ENCODE data around the gene BDP1. TPM values are rescaled to one million over a fixed set of nuclear protein-coding genes. Genes with fewer than 3 reads are reported as not detected.

Gene BDP1
- total RNA-seq, 4 donors from 2014 or later: 30.9 to 69.1 (median 47.5) TPM

GRCh38 chr5:71586052-71586940, 130.8 kb downstream of the BDP1 start:
- in situ Hi-C loops (cut with MboI; ENCODE audit: low pct_ligation_motif_present in 1 of 4, low pct_unique_long_range_greater_than_20kb in 1 of 4, low sequenced_read_pairs in 3 of 4): no loop called here

GRCh38 chr5:71586941-71587765, 131.7 kb downstream of the BDP1 start, which contains the start of gene MCCC2:
Gene MCCC2, plus strand, starts transcription at chr5:71587340. Its CDS starts 86 bp downstream, at chr5:71587426.
- Histone ChIP-seq H3K27ac (peak within 1 kb of the TSS; percentile 86 to 92 (median 89)), H3K9me3 (no peaks in the 10 kb centered on the region), H3K27me3 (no peaks in the 10 kb centered on the region), H3K4me1 (peaks cover 5 to 21% (median 14%) of the 10 kb centered on the region in 4 donors), H3K36me3 (no peaks in the 10 kb centered on the region), H3K4me3 (peak within 1 kb of the TSS; percentile 68 to 84 (median 76))
- DNase-seq: peak; percentile 98
- in situ Hi-C loops (cut with MboI; ENCODE audit: low pct_ligation_motif_present in 1 of 4, low pct_unique_long_range_greater_than_20kb in 1 of 4, low sequenced_read_pairs in 3 of 4): no loop called here
- intact Hi-C loops (cut with DNase I; ENCODE audit: low total_unique reads): no loop called here
- 1 to 10% methylated on average over 2 to 35 of the region's 56 CpGs for WGBS, 2 donors (ENCODE audit: low coverage in 1 of 2)
- TF ChIP-seq, protein P1, sequence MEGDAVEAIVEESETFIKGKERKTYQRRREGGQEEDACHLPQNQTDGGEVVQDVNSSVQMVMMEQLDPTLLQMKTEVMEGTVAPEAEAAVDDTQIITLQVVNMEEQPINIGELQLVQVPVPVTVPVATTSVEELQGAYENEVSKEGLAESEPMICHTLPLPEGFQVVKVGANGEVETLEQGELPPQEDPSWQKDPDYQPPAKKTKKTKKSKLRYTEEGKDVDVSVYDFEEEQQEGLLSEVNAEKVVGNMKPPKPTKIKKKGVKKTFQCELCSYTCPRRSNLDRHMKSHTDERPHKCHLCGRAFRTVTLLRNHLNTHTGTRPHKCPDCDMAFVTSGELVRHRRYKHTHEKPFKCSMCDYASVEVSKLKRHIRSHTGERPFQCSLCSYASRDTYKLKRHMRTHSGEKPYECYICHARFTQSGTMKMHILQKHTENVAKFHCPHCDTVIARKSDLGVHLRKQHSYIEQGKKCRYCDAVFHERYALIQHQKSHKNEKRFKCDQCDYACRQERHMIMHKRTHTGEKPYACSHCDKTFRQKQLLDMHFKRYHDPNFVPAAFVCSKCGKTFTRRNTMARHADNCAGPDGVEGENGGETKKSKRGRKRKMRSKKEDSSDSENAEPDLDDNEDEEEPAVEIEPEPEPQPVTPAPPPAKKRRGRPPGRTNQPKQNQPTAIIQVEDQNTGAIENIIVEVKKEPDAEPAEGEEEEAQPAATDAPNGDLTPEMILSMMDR (IDR thresholded peaks at IDR 0.05): no peak
- TF ChIP-seq EP300 (IDR thresholded peaks at IDR 0.05; ENCODE audit: low read depth) (no peak), POLR2A (IDR thresholded peaks at IDR 0.05) (peak; percentile 77), POLR2AphosphoS5 (IDR thresholded peaks at IDR 0.05) (peak; percentile 70 to 83 (median 82))

More at GRCh38 chr5:71586052-71586940, 130.8 kb downstream of the BDP1 start:
- TF ChIP-seq POLR2A (IDR thresholded peaks at IDR 0.05) (no peak), EP300 (IDR thresholded peaks at IDR 0.05; ENCODE audit: low read depth) (no peak), POLR2AphosphoS5 (IDR thresholded peaks at IDR 0.05) (no peak)
- TF ChIP-seq, protein P1 (IDR thresholded peaks at IDR 0.05): no peak
- intact Hi-C loops (cut with DNase I; ENCODE audit: low total_unique reads): no loop called here
- H3K9me3 ChIP-seq: no peaks in the 10 kb centered on the region
- peak overlapping the region; percentile 55 to 84 (median 73) for H3K4me3 ChIP-seq
- peaks cover 5 to 21% (median 14%) of the 10 kb centered on the region in 4 donors for H3K4me1 ChIP-seq
- peak overlapping the region; percentile 86 to 92 (median 89) for H3K27ac ChIP-seq
- H3K36me3 ChIP-seq: no peaks in the 10 kb centered on the region
- no peak for DNase-seq
- H3K27me3 ChIP-seq: no peaks in the 10 kb centered on the region
- 85 to 90% methylated on average over 17 to 22 of the region's 22 CpGs for WGBS, 2 donors (ENCODE audit: low coverage in 1 of 2)

DNA sequence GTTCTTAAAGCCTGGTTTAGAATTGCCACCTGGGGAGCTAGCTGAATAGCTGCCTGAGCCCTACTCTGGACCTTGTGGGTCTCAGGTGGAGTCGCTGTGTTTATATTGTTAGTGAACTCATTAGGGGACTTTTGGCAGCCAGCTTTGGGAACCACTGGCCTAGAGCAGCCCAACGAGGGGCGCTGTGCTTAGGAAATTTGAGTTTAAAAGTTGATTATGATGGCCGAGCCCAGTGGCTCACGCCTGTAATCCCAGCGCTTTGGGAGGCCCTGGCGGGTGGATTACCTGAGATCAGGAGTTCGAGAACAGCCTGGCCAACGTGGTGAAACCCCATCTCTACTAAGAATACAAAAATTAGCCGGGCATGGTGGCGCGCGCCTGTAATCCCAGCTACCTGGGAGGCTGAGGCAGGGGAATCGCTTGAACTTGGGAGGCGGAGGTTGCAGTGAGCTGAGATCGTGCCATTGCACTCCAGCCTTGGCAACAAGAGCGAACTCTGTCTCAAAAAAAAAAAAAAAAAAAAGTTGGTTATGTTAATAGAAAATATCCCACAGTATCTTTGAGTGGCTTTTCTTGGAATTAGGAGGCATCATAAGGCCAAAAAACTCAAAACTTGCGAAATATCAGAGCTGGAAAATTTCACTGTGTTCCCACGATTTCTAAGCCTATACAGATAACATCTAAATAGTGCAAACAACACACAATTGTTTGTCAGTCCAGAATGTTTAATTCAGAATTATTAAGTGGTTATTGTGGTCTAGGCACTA, 132.5 kb downstream of the BDP1 start:
- in situ Hi-C loops (cut with MboI; ENCODE audit: low pct_ligation_motif_present in 1 of 4, low pct_unique_long_range_greater_than_20kb in 1 of 4, low sequenced_read_pairs in 3 of 4): no loop called here

More for the DNA sequence above, 132.5 kb downstream of the BDP1 start:
- WGBS, 2 donors (ENCODE audit: low coverage in 1 of 2): 63 to 91% methylated on average over 3 to 19 of the region's 19 CpGs
- Histone ChIP-seq H3K36me3 (no peaks in the 10 kb centered on the region), H3K4me3 (peak overlapping the region; percentile 68 to 84 (median 76)), H3K4me1 (peaks cover 5 to 21% (median 14%) of the 10 kb centered on the region in 4 donors), H3K9me3 (no peaks in the 10 kb centered on the region), H3K27me3 (no peaks in the 10 kb centered on the region), H3K27ac (peak overlapping the region; percentile 86 to 92 (median 89))
- TF ChIP-seq POLR2AphosphoS5 (IDR thresholded peaks at IDR 0.05) (no peak), EP300 (IDR thresholded peaks at IDR 0.05; ENCODE audit: low read depth) (no peak), POLR2A (IDR thresholded peaks at IDR 0.05) (no peak)
- TF ChIP-seq, protein P1 (IDR thresholded peaks at IDR 0.05): no peak
- intact Hi-C loops (cut with DNase I; ENCODE audit: low total_unique reads): no loop called here
- no peak for DNase-seq
